OCI-M2 (cell line): ENCODE results near the gene GRPEL2.

Experiments
- DNase-seq: peaks from one replicate; lab custom pipeline; 2025; ENCODE audit not compliant: unreplicated experiment; lab: John Stamatoyannopoulos, UW

GRPEL2 gene

GRCh38 chr5:149319174-149319573 lies 26.1 kb upstream of the GRPEL2 start:
- no peak for DNase-seq

GRCh38 chr5:149320791-149321330 lies 24.4 kb upstream of the GRPEL2 start:
- DNase-seq = no peak

- no peak for DNase-seq
Measured at GRCh38 chr5:149322518-149322917, 22.8 kb upstream of the GRPEL2 start.

GRCh38 chr5:149323210-149323609 lies 22.1 kb upstream of the GRPEL2 start:
- no peak for DNase-seq

- no peak for DNase-seq
Measured at GRCh38 chr5:149323621-149324205, 21.6 kb upstream of the GRPEL2 start.

GRCh38 chr5:149324641-149325040 lies 20.7 kb upstream of the GRPEL2 start:
- DNase-seq = no peak

- DNase-seq = no peak
Measured at GRCh38 chr5:149325166-149325735, 20.0 kb upstream of the GRPEL2 start.

- DNase-seq = no peak
Measured at GRCh38 chr5:149325894-149326293, 19.4 kb upstream of the GRPEL2 start.

- no peak for DNase-seq
Measured at GRCh38 chr5:149326611-149327010, 18.7 kb upstream of the GRPEL2 start.

- DNase-seq = no peak
Measured at GRCh38 chr5:149328177-149328576, 17.1 kb upstream of the GRPEL2 start.

- no peak for DNase-seq
Measured at GRCh38 chr5:149333711-149334443, 11.4 kb upstream of the GRPEL2 start.

GRCh38 chr5:149337736-149338135 lies 7.6 kb upstream of the GRPEL2 start:
- DNase-seq = no peak

GRCh38 chr5:149338364-149338763 lies 6.9 kb upstream of the GRPEL2 start:
- no peak for DNase-seq

- no peak for DNase-seq
Measured at GRCh38 chr5:149340920-149341319, 4.4 kb upstream of the GRPEL2 start.

- DNase-seq = no peak
Measured at GRCh38 chr5:149341876-149342275, 3.4 kb upstream of the GRPEL2 start.

- DNase-seq = no peak
Measured at GRCh38 chr5:149344151-149344550, 1.1 kb upstream of the GRPEL2 start.

GRCh38 chr5:149345892-149346222 lies 558 bp downstream of the GRPEL2 start:
- DNase-seq = no peak

GRCh38 chr5:149348518-149348917 lies 3.2 kb downstream of the GRPEL2 start:
- DNase-seq = no peak

- DNase-seq = no peak
Measured at GRCh38 chr5:149349382-149349781, 4.1 kb downstream of the GRPEL2 start.

- no peak for DNase-seq
Measured at GRCh38 chr5:149352169-149352568, 6.9 kb downstream of the GRPEL2 start.

- DNase-seq = no peak
Measured at GRCh38 chr5:149353911-149354310, 8.6 kb downstream of the GRPEL2 start.

- DNase-seq = no peak
Measured at GRCh38 chr5:149355688-149356087, 10.4 kb downstream of the GRPEL2 start.
